Measurements from ENCODE around the gene NACA2.
"Not testable (repeated sequence)": the region's sequence is repeated elsewhere in the genome, so short reads cannot be mapped to it uniquely, and the experiment has no call there.

The NACA2 gene

DNA sequence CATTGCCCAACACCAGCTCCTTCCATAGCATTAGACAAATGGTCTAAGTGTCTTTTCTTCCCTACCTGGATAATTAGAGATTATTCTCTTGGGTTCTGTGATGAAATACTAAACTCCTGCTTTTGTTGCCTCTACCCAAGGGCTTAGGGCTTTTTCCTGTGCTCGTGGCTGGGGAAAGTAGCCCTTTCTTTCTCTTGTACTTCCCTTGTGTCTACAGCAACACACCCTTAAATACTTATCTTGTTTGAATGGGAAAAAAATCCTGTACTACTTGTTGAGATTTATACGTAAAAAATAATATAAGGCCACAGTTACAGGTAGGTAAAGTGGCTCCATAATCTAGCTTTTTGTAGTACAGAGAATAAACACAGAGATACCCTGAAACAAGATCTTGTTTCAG, 7.0 kb upstream of the NACA2 start:
- no peak for DNase-seq

DNA sequence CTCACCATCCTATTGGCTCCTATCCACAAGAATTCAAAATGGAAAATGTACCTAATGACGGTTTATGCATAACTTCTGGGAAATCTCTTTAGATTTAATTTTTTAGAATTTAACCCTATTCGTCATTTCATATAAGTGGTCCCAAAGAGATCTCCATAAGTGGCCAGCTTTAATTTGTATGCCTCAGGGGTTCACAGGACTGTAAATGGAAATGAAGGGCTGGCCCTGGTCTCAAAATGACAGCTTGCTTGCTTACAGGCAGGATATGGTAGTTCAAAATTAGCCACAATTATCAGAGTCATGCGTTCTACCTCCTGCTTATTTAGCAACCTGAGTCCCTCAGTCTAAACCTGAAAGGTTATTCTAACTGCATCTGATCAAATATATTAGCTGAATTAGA, 6.6 kb upstream of the NACA2 start:
- peak; percentile 64 for DNase-seq

DNA sequence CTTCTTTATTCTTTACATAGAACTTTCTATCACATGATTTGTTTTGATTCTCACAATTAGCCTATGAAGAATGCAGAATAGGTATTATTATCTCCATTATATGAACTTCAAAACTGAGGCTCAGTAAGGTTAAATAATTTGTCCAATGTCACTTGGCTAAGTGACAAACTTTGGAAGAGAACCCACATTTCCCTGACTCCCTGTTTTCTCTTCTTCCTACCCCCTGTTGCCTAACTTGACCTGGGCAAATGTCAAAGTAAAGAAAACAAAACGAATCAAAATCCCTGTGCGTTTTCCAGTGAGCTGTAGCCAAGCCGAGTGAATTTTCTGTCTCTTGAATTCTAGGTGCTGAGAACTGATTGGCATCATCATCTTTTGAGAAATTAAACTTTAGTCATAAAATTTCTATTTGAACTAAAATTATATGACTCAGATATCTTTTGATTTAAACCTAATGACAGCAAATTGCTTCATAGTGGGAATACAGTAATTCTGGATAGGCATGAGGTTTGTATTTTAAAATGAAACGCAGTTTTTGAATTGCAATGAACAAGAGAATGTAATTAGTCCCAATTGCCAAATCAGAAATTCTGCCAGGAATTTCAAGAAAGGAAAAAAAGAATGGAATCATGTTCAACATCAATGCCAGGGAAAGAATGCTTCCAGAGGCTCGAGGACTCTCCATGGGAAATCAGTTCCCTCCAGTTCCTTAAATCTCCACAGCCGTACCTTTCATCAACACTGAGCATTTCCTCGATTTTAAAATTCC, 4.6 kb upstream of the NACA2 start:
- DNase-seq: no peak

DNA sequence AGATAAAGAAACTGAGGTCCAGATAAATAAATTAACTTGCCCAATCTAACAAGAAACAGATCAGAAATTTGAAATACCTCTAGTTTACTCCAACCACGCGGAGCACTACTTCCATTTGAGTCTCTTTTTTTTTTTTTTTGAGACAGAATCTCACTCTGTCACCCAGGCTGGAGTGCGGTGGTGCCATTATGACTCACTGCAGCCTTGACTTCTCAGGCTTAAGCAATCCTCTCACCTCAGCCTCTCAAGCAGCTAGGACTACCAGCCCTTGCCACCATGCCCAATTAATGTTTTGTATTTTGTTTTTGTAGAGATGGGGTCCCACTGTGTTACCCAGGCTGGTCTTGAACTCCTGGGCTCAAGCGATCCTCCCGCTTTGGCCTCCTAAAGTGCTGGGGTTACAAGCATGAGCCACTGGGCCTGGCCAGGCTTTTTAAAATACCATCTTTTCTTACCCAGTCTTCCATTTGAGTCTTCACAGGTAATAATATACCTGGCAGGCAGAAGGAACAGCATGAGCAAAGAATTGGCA, 3.3 kb upstream of the NACA2 start:
- no peak for DNase-seq

DNA sequence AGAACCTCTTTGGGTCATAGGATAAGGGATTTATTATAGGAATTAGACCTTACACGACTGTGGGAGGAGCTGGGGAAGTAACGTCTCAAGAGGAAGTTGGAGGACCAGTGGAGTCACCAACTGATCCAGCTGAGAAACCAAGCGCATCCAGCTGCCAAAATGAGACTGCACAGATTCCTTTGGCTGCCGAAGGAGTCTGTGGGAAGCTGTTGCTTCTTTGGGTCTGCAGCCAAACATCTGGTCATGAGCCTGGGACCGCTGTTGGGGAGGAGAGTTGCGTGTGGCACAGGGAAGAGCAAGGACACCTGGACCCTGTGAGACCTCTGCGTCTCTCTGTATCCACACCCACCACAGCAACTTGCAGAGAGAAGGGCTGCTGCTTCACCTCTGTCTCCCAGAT, 2.4 kb upstream of the NACA2 start:
- DNase-seq: no peak

DNA sequence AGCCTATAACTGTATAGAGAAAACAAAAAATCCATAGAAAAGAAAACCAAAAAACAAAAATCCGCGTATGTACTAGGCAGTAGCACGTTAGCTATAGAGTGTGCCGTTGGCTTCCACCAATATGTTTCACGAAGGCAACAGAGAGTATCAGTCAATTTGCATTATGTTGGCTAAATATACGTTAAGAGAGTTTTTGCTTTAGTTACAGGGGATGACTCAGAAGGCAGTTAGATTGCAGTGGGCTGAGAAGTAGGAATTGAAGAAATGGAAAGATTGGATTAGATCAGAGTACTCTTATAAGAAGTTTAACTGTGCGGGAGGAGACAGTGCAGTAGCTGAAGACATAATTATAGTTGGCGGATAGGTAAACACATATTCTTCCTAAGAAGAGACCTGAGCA, 911 bp upstream of the NACA2 start:
- DNase-seq: no peak

DNA sequence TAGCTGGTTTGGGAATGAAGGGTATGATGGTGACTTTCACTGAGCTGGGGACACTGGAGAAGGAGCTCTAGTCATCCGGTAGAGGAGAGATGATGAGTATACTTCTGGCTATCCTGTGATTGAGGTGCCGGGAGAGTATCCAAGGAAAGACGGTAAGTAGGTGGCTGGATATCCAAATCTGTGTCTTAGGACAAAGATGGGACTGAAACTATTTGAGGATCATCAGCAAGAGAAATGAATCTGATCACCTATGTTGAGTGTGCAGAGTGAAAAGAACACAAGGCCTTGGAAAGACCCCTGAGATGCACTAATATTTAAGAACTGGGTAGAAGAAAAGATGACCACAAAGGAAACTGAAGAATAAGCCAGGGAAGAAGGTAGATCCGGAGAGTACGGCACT, 1.0 kb downstream of the NACA2 start:
- no peak for DNase-seq

DNA sequence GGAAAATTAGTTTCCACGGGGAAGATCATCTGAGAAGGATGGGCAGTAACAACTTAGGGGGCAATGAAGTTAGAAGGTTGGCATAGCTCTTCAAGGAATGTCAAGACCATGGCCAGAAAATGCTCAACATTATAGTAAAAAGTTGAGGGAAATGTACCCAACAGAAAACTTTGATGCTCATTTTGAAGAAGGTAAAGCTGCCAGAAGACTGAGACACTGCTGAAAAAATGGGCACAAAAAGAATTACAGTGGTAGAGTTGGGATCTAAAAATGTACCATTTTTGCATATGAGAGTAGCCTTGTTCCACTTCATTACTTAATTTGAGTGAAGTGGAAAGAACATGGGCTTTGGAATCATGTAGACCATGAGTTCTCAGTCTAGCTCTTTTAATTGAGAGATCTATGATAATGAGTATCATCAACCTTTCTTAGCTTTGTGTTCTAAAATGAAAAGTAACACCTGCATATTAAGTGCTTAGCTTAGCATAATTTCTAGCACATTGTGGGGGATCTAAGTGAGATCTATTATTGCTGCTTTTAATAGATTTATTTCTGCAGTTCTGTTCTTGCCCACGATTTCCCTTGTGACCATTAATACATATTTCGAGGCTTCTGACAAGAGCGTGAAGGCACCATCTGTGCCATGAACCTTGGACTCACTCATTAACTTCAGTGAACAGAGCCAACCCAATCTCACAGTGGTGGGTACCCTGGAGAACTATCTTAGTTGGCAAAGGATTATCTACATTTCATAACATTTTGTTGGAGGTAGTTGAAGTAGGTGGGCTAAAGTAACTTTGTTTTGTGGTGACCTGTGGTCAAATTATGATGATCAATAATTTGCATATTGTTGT, 3.0 kb downstream of the NACA2 start:
- DNase-seq: no peak

DNA sequence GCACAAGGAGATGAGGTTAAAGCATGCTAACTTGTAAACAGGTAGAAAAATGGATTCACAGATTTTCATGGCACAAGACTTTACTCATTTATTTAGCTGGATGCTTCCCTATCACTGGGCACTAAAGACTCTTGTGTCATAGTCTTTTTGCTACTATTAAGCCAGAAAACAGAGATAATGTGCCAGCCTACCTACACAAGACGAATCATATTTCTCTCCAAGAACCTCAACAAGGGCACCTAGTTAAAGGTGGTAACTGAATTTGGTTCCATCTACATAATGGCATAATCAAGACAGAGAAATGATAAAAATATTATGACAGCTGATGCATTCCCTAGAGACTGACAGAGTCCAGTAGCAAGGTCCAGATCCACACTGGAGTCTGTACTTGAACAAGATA, 3.8 kb downstream of the NACA2 start:
- no peak for DNase-seq

DNA sequence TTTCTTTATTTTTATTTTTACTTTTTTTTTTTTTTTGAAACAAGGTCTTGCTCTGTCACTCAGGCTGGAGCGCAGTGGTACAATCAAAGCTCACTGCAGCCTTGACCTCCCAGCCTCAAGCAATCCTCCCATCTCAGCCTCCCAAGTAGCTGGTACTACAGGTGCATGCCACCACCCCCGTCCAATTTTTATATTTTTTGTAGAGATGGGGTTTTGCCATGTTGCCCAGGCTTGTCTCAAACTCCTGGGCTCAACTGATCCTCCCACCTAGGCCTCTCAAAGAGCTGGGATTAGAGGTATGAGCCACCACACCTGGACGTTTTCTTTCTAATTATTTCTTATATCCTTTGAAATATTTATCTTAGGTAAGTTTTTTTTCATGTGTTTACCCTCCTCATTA, 4.4 kb downstream of the NACA2 start:
- not testable (repeated sequence) for DNase-seq

DNA sequence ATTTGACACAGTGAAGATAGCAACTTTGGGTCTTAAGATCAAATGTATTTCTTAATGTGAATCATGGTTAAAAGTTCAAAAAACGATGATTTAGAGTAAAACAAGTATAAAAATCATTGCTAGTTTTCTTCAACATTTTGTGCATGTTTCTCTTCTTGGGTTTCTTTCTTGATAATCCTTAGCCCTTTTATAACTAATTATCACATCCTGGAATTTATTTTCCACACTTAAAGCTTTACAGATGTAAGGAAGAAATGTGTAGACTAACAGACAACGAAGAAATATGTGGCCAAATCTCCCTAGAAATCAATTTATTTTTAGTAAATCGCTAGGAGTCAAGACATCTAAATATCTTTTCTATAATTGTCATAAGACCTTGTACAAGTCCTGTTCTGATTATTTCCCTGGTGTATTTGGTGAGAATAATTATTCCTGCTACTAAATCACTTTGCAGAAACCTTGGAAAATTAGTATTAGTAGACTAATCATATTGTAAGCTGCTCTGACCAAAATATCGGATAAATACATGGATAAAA, 4.9 kb downstream of the NACA2 start:
- no peak for DNase-seq

DNA sequence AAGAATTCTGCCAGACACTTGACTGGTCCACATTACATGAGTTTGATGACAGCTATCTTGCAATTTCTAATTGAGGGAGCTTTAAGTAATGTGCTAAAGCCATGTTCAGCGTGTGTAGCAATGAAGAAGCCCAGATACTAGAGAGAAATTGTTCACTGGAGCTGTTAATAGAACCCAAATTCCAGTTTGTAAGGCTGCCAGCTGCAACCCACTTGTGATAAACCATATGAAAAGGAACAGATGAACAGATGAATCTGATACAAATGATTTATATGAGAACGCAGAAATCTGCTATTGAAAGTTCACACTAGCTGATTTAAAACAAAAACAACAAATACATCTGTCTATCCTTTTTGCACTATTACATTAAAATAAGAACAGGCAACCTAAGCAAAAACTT, 6.2 kb downstream of the NACA2 start:
- DNase-seq: no peak

DNA sequence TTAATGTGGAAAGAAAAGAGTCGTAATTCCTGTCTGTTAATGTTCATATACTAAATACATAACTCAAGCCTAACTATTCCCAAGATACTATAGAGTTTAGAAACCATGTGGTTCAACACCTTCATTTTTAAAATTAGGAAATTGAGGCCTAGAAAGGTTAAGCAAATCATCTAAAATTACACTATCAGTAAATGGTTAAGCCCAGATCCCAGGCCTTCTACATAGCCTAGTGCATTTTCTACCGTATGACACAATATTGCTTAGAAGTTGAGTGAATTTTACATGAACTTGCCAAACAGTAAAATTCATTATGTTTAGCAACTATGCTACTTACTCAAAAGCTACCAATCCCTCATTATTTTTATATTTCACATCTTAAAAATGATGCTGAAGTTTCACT, 6.8 kb downstream of the NACA2 start:
- DNase-seq: no peak

DNA sequence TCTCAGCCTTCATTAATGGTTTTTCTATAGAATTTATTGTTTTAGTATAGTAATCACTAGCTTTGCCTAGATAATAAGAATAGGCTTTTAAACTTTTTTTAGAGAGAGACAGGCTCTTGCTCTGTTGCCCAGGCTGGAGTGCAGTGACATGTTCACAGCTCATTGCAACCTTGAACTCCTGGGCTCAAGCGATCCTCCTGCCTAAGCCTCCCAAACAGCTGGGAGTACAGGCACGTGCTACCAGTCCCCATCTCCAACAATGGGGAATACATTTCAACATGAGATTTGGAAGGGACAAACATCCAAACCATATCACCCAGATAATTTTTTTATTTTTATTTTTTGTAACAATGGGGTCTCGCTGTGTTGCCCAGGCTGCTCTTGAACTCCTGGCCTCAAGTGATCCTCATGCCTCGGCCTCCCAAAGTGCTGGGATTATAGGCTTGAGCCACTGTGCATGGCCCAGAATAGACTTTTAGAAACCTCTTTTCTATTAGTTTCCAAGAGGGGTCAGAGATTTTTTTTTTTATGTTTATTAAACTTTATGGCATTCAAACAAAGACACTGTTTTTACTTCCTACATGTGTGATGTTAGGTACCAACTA, 7.3 kb downstream of the NACA2 start:
- DNase-seq: no peak

DNA sequence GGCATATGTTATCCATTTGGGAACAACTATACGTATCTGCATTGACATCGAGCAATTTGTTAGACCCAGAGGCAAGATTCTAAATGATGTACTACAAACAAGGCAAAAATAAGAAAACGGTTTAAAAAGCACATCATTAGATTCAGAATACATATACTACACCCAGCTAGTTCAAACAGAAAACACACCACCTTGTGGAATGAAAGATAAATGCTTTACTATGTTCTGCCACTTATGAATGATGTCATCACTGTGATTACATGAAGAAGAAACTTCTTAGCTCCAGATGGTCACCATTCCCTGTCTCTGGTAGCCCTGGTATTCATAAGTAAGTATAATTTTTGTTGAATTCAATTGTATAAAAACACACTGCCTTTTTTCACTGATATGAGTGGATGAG, 7.8 kb downstream of the NACA2 start:
- no peak for DNase-seq

DNA sequence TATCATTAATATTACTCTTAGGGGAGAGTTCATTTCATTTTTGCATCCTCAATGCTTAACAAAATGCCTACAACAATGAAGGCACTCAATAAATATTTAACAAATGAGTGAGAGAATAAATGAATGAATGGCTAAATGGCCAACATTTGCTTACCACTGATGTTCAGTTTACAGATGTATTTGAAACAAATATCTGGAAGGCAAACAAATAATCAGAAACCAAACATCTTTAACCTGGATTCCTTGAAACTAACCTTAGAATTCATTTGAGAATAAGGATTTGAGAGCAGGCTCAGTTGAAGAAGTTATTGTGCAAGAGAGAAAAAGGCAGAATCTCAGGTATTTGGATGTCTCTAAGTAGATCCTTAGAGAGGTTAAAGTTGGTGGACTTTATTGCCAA, 8.4 kb downstream of the NACA2 start:
- no peak for DNase-seq

DNA sequence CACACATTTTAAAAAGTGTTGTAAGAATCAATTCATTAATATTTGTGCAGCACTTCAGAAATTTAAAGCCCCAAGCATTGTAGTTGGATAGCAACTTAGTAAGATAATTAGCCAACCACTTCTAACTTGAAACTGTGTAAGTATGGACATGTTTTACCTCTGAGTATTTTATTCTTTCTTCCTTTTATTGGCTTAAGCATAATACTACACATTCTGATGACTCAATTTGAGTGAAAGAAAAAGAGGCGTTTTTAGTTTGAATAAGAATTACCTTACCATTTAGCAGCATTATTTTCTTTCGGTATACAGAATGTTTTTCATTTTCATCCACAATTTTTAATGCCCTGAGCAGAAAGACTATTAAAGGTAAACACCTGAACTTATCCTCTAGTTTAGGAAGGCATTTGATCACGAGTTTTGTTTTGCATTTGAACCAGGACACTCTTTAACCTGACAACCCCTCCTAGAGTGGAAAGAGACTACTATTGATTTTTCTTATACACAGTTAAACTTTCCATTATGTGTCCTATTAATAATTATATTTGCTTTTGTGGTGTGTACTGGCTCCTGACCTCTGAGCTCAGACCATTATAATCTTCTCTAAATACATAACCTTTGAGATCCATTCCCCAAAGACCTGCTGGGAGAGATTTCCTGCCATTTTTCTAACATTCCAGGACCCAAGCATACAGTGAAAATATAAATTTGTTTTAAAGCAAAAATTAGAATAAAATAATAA, 9.2 kb downstream of the NACA2 start:
- DNase-seq: no peak

DNA sequence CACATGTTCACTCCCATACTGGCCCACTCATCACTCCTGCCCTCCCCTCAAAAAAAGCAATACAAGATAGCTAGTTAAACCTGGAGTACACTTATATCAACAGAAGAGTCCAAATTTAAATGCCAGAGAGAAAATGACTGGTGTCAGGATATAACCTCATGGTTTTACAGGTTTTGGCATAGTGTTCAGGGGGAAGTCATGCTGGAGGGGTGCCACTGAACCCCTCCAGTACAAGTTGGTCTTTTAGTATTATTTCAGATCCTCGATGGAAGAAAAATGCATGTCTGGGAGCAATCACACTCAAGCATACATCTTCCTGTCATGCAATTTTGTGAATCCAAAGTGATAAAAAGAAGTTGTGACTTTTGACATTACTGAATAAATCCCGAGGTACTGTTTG, 10.5 kb downstream of the NACA2 start:
- DNase-seq: no peak

DNA sequence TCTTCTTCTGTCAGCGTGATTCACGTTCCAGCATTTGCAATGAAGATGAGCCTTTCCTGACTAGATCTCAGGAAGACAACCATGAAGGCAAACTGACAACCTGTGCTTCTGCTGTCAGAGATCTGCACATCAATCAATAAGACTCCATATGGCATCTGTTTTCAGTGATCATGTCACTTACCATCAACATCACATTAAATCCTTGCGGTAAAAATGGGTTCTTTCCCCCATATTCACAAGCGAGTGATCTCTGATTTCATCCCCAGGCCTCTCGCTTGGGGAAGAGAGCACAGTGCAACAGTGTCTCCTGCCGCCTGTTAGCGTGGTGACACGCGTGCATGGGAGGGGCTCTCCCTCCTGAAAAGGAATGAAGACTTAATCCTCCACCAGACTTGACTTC, 11.1 kb downstream of the NACA2 start:
- no peak for DNase-seq

DNA sequence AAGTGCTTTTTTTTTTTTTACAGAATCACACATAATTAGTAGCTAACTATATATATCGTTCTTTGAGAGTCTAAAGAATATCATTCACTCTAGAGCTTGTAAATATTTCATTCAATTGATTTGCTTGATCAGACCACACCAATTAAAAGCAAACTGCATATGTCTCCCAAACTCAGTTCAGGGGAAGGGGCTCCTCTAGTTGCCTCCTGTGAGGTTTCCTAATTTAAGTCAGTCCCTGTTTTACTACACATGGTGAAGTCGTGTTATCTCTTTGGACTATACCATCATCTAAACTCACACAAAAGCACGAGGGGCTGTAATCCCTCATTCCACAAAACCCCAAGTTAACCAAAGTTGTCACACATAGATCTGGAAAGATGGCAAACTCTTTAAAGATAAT, 11.7 kb downstream of the NACA2 start:
- no peak for DNase-seq

DNA sequence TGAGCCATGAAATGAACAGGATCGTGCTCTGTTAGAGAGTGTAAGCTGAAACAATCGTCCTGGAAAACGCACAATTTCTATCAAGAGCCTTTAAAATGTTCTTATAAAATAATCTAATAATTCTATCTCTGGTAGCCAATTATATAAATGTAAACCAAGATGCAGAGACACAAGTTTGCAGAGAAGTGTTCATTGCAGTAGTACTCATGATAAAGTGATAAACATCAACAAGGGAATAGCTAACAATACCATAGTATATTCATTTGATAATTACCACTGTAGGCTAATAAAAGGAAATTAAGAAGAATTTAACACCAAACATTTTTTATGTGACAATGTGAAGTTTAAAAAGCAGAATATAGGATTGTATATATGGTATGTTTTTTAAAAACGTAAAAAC, 12.4 kb downstream of the NACA2 start:
- no peak for DNase-seq

DNA sequence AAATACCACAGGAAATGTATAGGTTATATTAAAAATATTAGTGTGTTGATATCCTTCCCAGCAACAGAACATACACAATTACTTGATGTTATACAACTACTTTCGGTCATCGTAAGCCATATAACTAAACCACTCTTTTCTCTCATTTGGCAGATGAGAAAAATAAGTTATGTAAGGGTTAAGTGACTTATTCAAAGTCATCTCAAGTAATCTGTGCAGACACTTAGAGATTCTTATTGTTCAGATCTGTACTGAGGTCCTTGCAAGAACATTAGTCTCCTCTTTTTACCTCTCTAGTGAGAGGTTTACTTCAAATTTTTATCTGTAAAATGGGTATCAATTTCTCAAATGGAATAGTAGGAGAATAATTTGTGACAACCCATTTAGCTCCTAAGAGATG, 15.0 kb downstream of the NACA2 start:
- DNase-seq: no peak
